ENCODE measurements around the gene DLG4.

The DLG4 gene

GRCh38 chr17:7240375-7240774 is 20.7 kb upstream of the DLG4 start:
- H3K4me3 ChIP-seq = peak overlapping the region; percentile 98

GRCh38 chr17:7239091-7240027 is 19.7 kb upstream of the DLG4 start, which contains the start of gene PHF23:
Gene PHF23 (minus strand): TSS chr17:7239457. CDS start chr17:7239279, 178 bp downstream.
- TF ChIP-seq CTCF (IDR thresholded peaks at IDR 0.05) = no peak
- peak within 1 kb of the TSS; percentile 99 to 100 for H3K27ac ChIP-seq
- peak; percentile 100 for DNase-seq (ENCODE audit: low spot score)
- H3K4me3 ChIP-seq = peak within 1 kb of the TSS; percentile 100

More at GRCh38 chr17:7240375-7240774, 20.7 kb upstream of the DLG4 start:
- peak overlapping the region; percentile 99 to 100 for H3K27ac ChIP-seq
- TF ChIP-seq CTCF (IDR thresholded peaks at IDR 0.05) = no peak
- no peak for DNase-seq (ENCODE audit: low spot score)

GRCh38 chr17:7238420-7239090 is 18.9 kb upstream of the DLG4 start:
- Histone ChIP-seq H3K4me3 (peak overlapping the region; percentile 100), H3K27ac (peak overlapping the region; percentile 88 to 99)
- TF ChIP-seq CTCF (IDR thresholded peaks at IDR 0.05) = no peak
- DNase-seq (ENCODE audit: low spot score) = no peak

- peak overlapping the region; percentile 100 for H3K4me3 ChIP-seq
- no peak for TF ChIP-seq CTCF (IDR thresholded peaks at IDR 0.05)
- no peak for DNase-seq (ENCODE audit: low spot score)
- peak overlapping the region; percentile 88 to 99 for H3K27ac ChIP-seq
These were observed 18.3 kb upstream of the DLG4 start for GRCh38 chr17:7237761-7238419.

- no peak for DNase-seq (ENCODE audit: low spot score)
These were observed 17.7 kb upstream of the DLG4 start for GRCh38 chr17:7237266-7237760.

More at GRCh38 chr17:7237266-7237760, 17.7 kb upstream of the DLG4 start:
- no peak for TF ChIP-seq CTCF (IDR thresholded peaks at IDR 0.05)
- H3K27ac ChIP-seq = peak overlapping the region; percentile 88 to 99
- peak overlapping the region; percentile 100 for H3K4me3 ChIP-seq
